SK-N-SH (cell line): ENCODE results near the gene SPATA21.

Source experiments
- CTCF ChIP-seq: fragments of 200-600 bp; sonication (generic); IDR thresholded peaks from 2 replicates; pipeline ENCODE4 v1.6.1; 2017; ENCODE audit warnings: antibody characterized with exemption, mild to moderate bottlenecking, moderate library complexity
- EP300 ChIP-seq, 2 experiments: IDR thresholded peaks; 2 replicates each; pipeline versions ENCODE4 v1.4.0 to v1.6.1; 2012; ENCODE audit warnings: borderline replicate concordance in 1 of 2, low read depth in 1 of 2, low read length in 1 of 2
- GABPA ChIP-seq: IDR thresholded peaks from 2 replicates; pipeline ENCODE4 v1.4.0; 2012; ENCODE audit warnings: low read depth, mild to moderate bottlenecking
- MAX ChIP-seq: IDR thresholded peaks from 2 replicates; pipeline ENCODE4 v1.4.0; 2012; ENCODE audit warnings: low read depth
- NRF1 ChIP-seq: IDR thresholded peaks from 2 replicates; pipeline ENCODE4 v1.6.1; 2012; ENCODE audit warnings: low read depth, mild to moderate bottlenecking, low read length
- POLR2AphosphoS5 ChIP-seq: IDR thresholded peaks from 2 replicates; pipeline ENCODE4 v1.6.1; 2012; ENCODE audit warnings: low read depth, low read length
- RAD21 ChIP-seq: IDR thresholded peaks from 2 replicates; pipeline ENCODE4 v1.6.1; 2012; ENCODE audit warnings: mild to moderate bottlenecking, low read length
- REST ChIP-seq: IDR thresholded peaks from 2 replicates; pipeline ENCODE4 v1.6.1; 2012; ENCODE audit warnings: mild to moderate bottlenecking, low read depth, low read length, moderate library complexity
- RFX5 ChIP-seq: IDR thresholded peaks from 2 replicates; pipeline ENCODE4 v1.6.1; 2012; ENCODE audit warnings: mild to moderate bottlenecking, improper control_type of control experiment, low read length
- SIN3A ChIP-seq: IDR thresholded peaks from 2 replicates; pipeline ENCODE4 v1.6.1; 2012; ENCODE audit warnings: low read depth, mild to moderate bottlenecking, low read length, moderate library complexity, borderline replicate concordance
- USF2 ChIP-seq: fragments of 150-350 bp; IDR thresholded peaks from 2 replicates; pipeline ENCODE4 v1.6.1; 2017; ENCODE audit warnings: antibody characterized with exemption, low read length, low read depth, borderline replicate concordance
- YY1 ChIP-seq: IDR thresholded peaks from 2 replicates; pipeline ENCODE4 v1.4.0; 2012; ENCODE audit warnings: low read depth, mild to moderate bottlenecking

- no peak for TF ChIP-seq RAD21
- TF ChIP-seq EP300 (IDR thresholded peaks at IDR 0.05; ENCODE audit: borderline replicate concordance in 1 of 2, low read depth in 1 of 2, low read length in 1 of 2): no peak
- TF ChIP-seq CTCF: no peak
- TF ChIP-seq POLR2AphosphoS5: no peak
- no peak for TF ChIP-seq MAX
- TF ChIP-seq SIN3A: no peak
- no peak for TF ChIP-seq USF2
- TF ChIP-seq RFX5: no peak
- TF ChIP-seq REST: no peak
- no peak for TF ChIP-seq YY1
- no peak for TF ChIP-seq GABPA
- TF ChIP-seq NRF1: no peak
Measured at GRCh38 chr1:16394977-16395376, 42.2 kb downstream of the SPATA21 start.
